Endodermal cell (in vitro differentiated cells): ENCODE measurements around the gene LAMTOR4. TPM values are rescaled to one million over a fixed set of nuclear protein-coding genes. Genes with fewer than 3 reads are reported as not detected.
"Not testable (repeated sequence)": the region's sequence is repeated elsewhere in the genome, so short reads cannot be mapped to it uniquely, and the experiment has no call there.

Source experiments
- DNase-seq: peaks from one replicate; pipeline ENCODE4 v3.0.0-alpha.2; 2017
- H3K27ac ChIP-seq: 2 replicates; pipeline ENCODE4 v1.5.1; 2013; ENCODE audit warnings: mild to moderate bottlenecking, low read depth, low read length, moderate library complexity
- H3K27me3 ChIP-seq: 2 replicates; pipeline ENCODE4 v1.6.1; 2013; ENCODE audit warnings: mild to moderate bottlenecking, low read length, moderate library complexity; ENCODE audit not compliant: insufficient read depth, control insufficient read depth, poor library complexity, severe bottlenecking
- H3K36me3 ChIP-seq: 2 replicates; pipeline ENCODE4 v1.7.0; 2013; ENCODE audit warnings: mild to moderate bottlenecking, low read length, moderate library complexity; ENCODE audit not compliant: control insufficient read depth, insufficient read depth
- H3K4me1 ChIP-seq: one replicate; pipeline ENCODE4 v1.7.0; 2013; ENCODE audit warnings: low read length; ENCODE audit not compliant: control insufficient read depth, insufficient read depth
- H3K4me3 ChIP-seq: 2 replicates; pipeline ENCODE4 v1.5.1; 2013; ENCODE audit warnings: mild to moderate bottlenecking, low read length, moderate library complexity
- H3K9ac ChIP-seq: 2 replicates; pipeline ENCODE4 v1.6.1; 2013; ENCODE audit warnings: mild to moderate bottlenecking, low read length, moderate library complexity; ENCODE audit not compliant: poor library complexity, severe bottlenecking; ENCODE audit errors: extremely low read depth
- H3K9me3 ChIP-seq: 2 replicates; pipeline ENCODE4 v1.6.1; 2013; ENCODE audit warnings: mild to moderate bottlenecking, low read length, moderate library complexity; ENCODE audit not compliant: control insufficient read depth
- H3K27ac Mint-ChIP-seq: 2 replicates; pipeline ENCODE4 v1.8.0; 2020; ENCODE audit warnings: mixed read lengths
- H3K27me3 Mint-ChIP-seq: 2 replicates; pipeline ENCODE4 v1.8.0; 2021; ENCODE audit warnings: mild to moderate bottlenecking, mixed read lengths; ENCODE audit not compliant: insufficient read depth
- H3K36me3 Mint-ChIP-seq: 2 replicates; pipeline ENCODE4 v1.8.0; 2020; ENCODE audit warnings: low read depth, mixed read lengths
- H3K4me1 Mint-ChIP-seq: 2 replicates; pipeline ENCODE4 v1.8.0; 2020; ENCODE audit warnings: mixed read lengths
- H3K4me3 Mint-ChIP-seq: 2 replicates; pipeline ENCODE4 v1.8.0; 2020; ENCODE audit warnings: mild to moderate bottlenecking, moderate library complexity, mixed read lengths
- H3K9me3 Mint-ChIP-seq: 2 replicates; pipeline ENCODE4 v1.8.0; 2020; ENCODE audit warnings: mild to moderate bottlenecking, mixed read lengths
- WGBS, 2 experiments: methylation state at CpG; one replicate each; pipeline versions ENCODE4 v1.1.5 to v1.1.7; 2013; ENCODE audit warnings: missing lambda C conversion rate in 2 of 2, mixed read lengths in 1 of 2; ENCODE audit not compliant: insufficient coverage in 1 of 2, insufficient read length in 1 of 2; 5-methylcytosine and 5-hydroxymethylcytosine counted together
- total RNA-seq, 2 donors: library from RNA; stranded (reverse); fragmentation: NEBNext Ultra II Directional in 1 of 2; extraction: Animal tissue kit (Norgen Biotek cat#: 25700) in 1 of 2; gene quantifications; 2 replicates in 1 of 2; 3 replicates in 1 of 2; pipeline ENCODE4 v1.2.1, GENCODE V29; 2021
- TF ChIP-seq, protein P1 (sequence below): fragments of 200-600 bp; sonication (generic); conservative IDR thresholded peaks from 2 replicates; pipeline ENCODE4 v1.5.0; 2021; ENCODE audit warnings: antibody characterized with exemption, mild to moderate bottlenecking

The LAMTOR4 gene
- total RNA-seq, 2 donors from 2014 or later = 155 to 188 TPM

DNA sequence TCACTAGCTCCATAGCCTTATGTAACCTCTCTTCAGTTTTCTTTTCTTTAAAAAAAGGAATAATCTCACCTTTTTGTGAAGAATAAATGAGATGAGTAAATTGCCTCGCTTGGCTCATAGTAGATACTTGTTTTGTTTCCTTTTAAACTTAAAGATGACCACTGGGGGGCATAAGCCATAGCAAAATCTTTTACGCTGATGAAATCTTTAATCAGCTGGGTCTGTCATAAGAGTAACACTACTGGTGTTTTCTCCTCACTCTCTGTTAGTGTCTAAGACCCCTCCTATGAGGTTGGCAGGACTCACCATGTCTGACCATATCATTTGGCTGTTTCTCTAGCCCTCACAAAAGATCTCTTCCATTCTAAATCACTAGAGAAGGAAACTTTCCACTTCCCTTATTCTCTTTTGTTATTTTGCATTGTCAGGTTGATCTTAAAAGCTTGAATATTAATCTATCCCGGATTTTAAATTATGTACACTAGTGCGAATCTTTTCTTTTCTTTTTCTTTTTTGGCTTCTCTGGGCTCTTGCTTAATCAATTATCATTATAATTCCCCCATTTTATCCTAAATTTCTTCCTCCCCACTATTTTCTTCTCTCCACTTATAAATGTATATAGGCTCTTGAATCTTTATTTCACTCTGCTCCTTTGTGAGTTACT lies 41.5 kb downstream of the LAMTOR4 start:
- no peak overlapping the region for H3K4me3 Mint-ChIP-seq

DNA sequence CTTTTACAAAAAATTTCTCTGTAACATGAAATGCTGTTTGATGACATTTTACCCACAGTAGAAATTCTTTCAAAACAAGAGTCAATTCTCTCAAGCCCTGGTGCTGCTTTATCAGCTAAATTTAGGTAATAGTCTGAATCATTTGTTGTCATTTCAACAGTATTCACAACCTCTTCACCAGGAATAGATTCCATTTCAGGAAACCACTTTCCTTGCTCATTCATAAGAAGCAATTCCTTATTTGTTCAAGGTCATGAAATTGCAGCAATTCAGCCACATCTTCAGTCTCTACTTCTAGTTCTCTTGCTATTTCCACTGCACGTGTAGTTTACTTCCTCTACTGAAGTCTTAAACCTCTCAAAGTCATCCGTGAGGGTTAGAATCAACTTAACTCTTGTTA lies 43.1 kb downstream of the LAMTOR4 start:
- Histone ChIP-seq H3K27ac (no peak overlapping the region), H3K4me3 (no peak overlapping the region), H3K27me3 (no peaks in the 10 kb centered on the region), H3K36me3 (no peaks in the 10 kb centered on the region), H3K9ac (no peak overlapping the region), H3K4me1 (no peaks in the 10 kb centered on the region), H3K9me3 (no peaks in the 10 kb centered on the region)
- Mint-ChIP-seq H3K27ac (no peak overlapping the region), H3K27me3 (peaks cover 32% of the 10 kb centered on the region), H3K4me1 (no peaks in the 10 kb centered on the region), H3K4me3 (no peak overlapping the region), H3K36me3 (no peaks in the 10 kb centered on the region), H3K9me3 (no peaks in the 10 kb centered on the region)
- DNase-seq = no peak
- TF ChIP-seq, protein P1, sequence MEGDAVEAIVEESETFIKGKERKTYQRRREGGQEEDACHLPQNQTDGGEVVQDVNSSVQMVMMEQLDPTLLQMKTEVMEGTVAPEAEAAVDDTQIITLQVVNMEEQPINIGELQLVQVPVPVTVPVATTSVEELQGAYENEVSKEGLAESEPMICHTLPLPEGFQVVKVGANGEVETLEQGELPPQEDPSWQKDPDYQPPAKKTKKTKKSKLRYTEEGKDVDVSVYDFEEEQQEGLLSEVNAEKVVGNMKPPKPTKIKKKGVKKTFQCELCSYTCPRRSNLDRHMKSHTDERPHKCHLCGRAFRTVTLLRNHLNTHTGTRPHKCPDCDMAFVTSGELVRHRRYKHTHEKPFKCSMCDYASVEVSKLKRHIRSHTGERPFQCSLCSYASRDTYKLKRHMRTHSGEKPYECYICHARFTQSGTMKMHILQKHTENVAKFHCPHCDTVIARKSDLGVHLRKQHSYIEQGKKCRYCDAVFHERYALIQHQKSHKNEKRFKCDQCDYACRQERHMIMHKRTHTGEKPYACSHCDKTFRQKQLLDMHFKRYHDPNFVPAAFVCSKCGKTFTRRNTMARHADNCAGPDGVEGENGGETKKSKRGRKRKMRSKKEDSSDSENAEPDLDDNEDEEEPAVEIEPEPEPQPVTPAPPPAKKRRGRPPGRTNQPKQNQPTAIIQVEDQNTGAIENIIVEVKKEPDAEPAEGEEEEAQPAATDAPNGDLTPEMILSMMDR = no peak
- 95 to 96% methylated on average over 2 of the region's 2 CpGs for WGBS, 2 experiments

More for the DNA sequence above, 41.5 kb downstream of the LAMTOR4 start:
- Histone ChIP-seq H3K4me1 (no peaks in the 10 kb centered on the region), H3K27ac (no peak overlapping the region), H3K9ac (no peak overlapping the region), H3K9me3 (no peaks in the 10 kb centered on the region), H3K36me3 (no peaks in the 10 kb centered on the region), H3K4me3 (no peak overlapping the region), H3K27me3 (no peaks in the 10 kb centered on the region)
- no peaks in the 10 kb centered on the region for H3K9me3 Mint-ChIP-seq
- no peaks in the 10 kb centered on the region for H3K4me1 Mint-ChIP-seq
- WGBS, 2 experiments = 88% methylated on average over 4 of the region's 4 CpGs
- TF ChIP-seq, protein P1 = peak; percentile 60
- peaks cover 26% of the 10 kb centered on the region for H3K27me3 Mint-ChIP-seq
- no peak for DNase-seq
- no peaks in the 10 kb centered on the region for H3K36me3 Mint-ChIP-seq
- H3K27ac Mint-ChIP-seq = no peak overlapping the region

DNA sequence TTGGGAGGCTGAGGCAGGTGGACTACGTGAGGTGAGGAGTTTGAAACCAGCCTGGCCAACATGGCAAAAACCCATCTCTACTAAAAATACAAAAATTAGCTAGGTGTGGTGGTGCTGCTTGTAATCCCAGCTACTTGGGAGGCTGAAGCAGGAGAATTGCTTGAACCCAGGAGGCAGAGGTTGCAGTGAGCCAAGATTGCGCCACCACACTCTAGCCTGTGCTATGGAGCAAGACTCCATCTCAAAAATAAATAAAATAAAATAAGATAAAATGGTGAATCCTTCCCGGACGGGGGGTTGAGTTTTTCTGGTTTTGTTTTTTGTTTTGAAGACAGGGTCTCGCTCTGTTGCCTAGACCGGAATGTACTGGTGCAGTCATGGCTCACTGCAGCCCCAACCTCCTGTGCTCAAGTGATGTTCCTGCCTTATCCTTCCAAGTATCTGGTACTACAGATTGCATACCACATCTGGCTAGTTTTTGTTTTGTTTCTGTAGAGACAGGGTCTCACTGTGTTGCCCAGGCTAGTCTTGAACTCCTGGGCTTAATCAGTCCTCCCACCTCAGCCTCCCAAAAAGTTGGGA lies 43.7 kb downstream of the LAMTOR4 start:
- not testable (repeated sequence) for H3K27me3 ChIP-seq, H3K27ac ChIP-seq, DNase-seq, H3K36me3 Mint-ChIP-seq, H3K27ac Mint-ChIP-seq, H3K36me3 ChIP-seq, H3K9me3 ChIP-seq, H3K4me3 ChIP-seq, H3K9ac ChIP-seq, H3K4me1 Mint-ChIP-seq, H3K9me3 Mint-ChIP-seq, H3K4me1 ChIP-seq, H3K4me3 Mint-ChIP-seq
- H3K27me3 Mint-ChIP-seq = peaks cover 33% of the 10 kb centered on the region
- WGBS, 2 experiments = 90 to 96% methylated on average over 4 to 5 of the region's 6 CpGs
